Measurements from ENCODE around the gene ZNF496.
A peak's percentile ranks its signal among the peaks of the same experiment; 100 is the strongest.

ZNF496 gene

GRCh38 chr1:247295274-247295684 is 36.4 kb downstream of the ZNF496 start:
- no CpG with 5 or more reads among the region's 6 CpGs for WGBS (ENCODE audit: extremely low coverage, insufficient coverage, low lambda C conversion rate)

GRCh38 chr1:247294282-247294681 is 37.4 kb downstream of the ZNF496 start:
- no peaks in the 10 kb centered on the region for H3K79me1 ChIP-seq (ENCODE audit: low read length)
- peaks cover 41% of the 10 kb centered on the region for H3K4me1 ChIP-seq (ENCODE audit: control insufficient read depth, low read depth, low read length)
- H3K36me3 ChIP-seq (ENCODE audit: control insufficient read depth, insufficient read depth, low read length), result peaks cover 1% of the 10 kb centered on the region
- H2BK120ac ChIP-seq (ENCODE audit: low read depth, low read length), result no peak overlapping the region
- H4K5ac ChIP-seq (ENCODE audit: low read length), result no peak overlapping the region
- H2AK5ac ChIP-seq (ENCODE audit: low read length), result peak overlapping the region; percentile 76
- peak overlapping the region; percentile 35 for H3K56ac ChIP-seq (ENCODE audit: low read length)
- no CpG with 5 or more reads among the region's 5 CpGs for WGBS (ENCODE audit: extremely low coverage, insufficient coverage, low lambda C conversion rate)
- H3K4me3 ChIP-seq (ENCODE audit: low read length), result no peak overlapping the region
- H3K18ac ChIP-seq (ENCODE audit: low read length), result peak overlapping the region; percentile 56
- no peak overlapping the region for H2BK15ac ChIP-seq (replicated peaks; ENCODE audit: low read depth)
- H2BK5ac ChIP-seq (ENCODE audit: low read length), result no peak overlapping the region
- DNase-seq, result peak; percentile 53
- H3K4me2 ChIP-seq (ENCODE audit: low read length), result no peak overlapping the region
- no peak overlapping the region for H3K23ac ChIP-seq (ENCODE audit: low read length)
- no peaks in the 10 kb centered on the region for H3K27me3 ChIP-seq (ENCODE audit: insufficient read depth, low read length, poor library complexity)
- no peak overlapping the region for H4K8ac ChIP-seq (ENCODE audit: low read depth, low read length)
- no peaks in the 10 kb centered on the region for H3K79me2 ChIP-seq (ENCODE audit: control insufficient read depth, insufficient read depth, low read length)
- H3K4ac ChIP-seq (ENCODE audit: low read depth, low read length), result peak overlapping the region; percentile 75
- peak overlapping the region; percentile 34 for H3K27ac ChIP-seq (ENCODE audit: low read depth, low read length)
- no peak overlapping the region for H3K9ac ChIP-seq (ENCODE audit: low read length)

More at GRCh38 chr1:247295274-247295684, 36.4 kb downstream of the ZNF496 start:
- Histone ChIP-seq H4K5ac (ENCODE audit: low read length) (no peak overlapping the region), H3K27ac (ENCODE audit: low read depth, low read length) (peak overlapping the region; percentile 73), H3K4me1 (ENCODE audit: control insufficient read depth, low read depth, low read length) (peaks cover 43% of the 10 kb centered on the region), H2AK5ac (ENCODE audit: low read length) (no peak overlapping the region), H3K23ac (ENCODE audit: low read length) (no peak overlapping the region), H3K4ac (ENCODE audit: low read depth, low read length) (no peak overlapping the region), H3K9ac (ENCODE audit: low read length) (no peak overlapping the region), H3K18ac (ENCODE audit: low read length) (no peak overlapping the region), H3K79me1 (ENCODE audit: low read length) (no peaks in the 10 kb centered on the region), H3K79me2 (ENCODE audit: control insufficient read depth, insufficient read depth, low read length) (no peaks in the 10 kb centered on the region), H3K36me3 (ENCODE audit: control insufficient read depth, insufficient read depth, low read length) (peaks cover 3% of the 10 kb centered on the region), H3K27me3 (ENCODE audit: insufficient read depth, low read length, poor library complexity) (no peaks in the 10 kb centered on the region), H2BK120ac (ENCODE audit: low read depth, low read length) (no peak overlapping the region), H3K4me3 (ENCODE audit: low read length) (no peak overlapping the region), H3K56ac (ENCODE audit: low read length) (peak overlapping the region; percentile 29), H3K4me2 (ENCODE audit: low read length) (peak overlapping the region; percentile 5), H2BK5ac (ENCODE audit: low read length) (peak overlapping the region; percentile 86), H2BK15ac (replicated peaks; ENCODE audit: low read depth) (no peak overlapping the region), H4K8ac (ENCODE audit: low read depth, low read length) (no peak overlapping the region)
- peak; percentile 97 for DNase-seq

DNA sequence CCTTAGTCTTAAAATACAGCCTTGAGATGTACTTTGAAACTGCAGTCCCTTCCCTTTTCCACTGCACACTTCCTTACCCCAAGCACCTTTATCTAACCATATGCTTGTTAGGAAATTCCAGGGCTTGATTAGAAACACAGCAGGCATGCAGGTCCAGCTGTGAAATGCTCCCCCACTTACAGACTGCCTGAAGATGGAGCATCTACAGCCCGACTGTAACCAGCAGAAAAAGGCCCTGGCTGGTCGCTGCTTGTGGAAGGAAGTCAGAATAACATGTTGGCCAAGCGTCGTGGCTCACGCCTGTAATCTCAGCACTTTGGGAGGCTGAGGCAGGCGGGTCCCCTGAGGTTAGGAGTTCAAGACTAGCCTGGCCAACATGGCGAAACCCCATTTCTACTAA is 38.6 kb downstream of the ZNF496 start:
- peak overlapping the region; percentile 56 for H3K56ac ChIP-seq (ENCODE audit: low read length)
- no peaks in the 10 kb centered on the region for H3K79me2 ChIP-seq (ENCODE audit: control insufficient read depth, insufficient read depth, low read length)
- no peak overlapping the region for H3K4me3 ChIP-seq (ENCODE audit: low read length)
- no peak overlapping the region for H3K23ac ChIP-seq (ENCODE audit: low read length)
- DNase-seq, result peak; percentile 92
- no peak overlapping the region for H2BK5ac ChIP-seq (ENCODE audit: low read length)
- no peak overlapping the region for H3K18ac ChIP-seq (ENCODE audit: low read length)
- H2BK120ac ChIP-seq (ENCODE audit: low read depth, low read length), result no peak overlapping the region
- no peak overlapping the region for H2AK5ac ChIP-seq (ENCODE audit: low read length)
- H4K5ac ChIP-seq (ENCODE audit: low read length), result no peak overlapping the region
- H3K9ac ChIP-seq (ENCODE audit: low read length), result no peak overlapping the region
- no peaks in the 10 kb centered on the region for H3K36me3 ChIP-seq (ENCODE audit: control insufficient read depth, insufficient read depth, low read length)
- H2BK15ac ChIP-seq (replicated peaks; ENCODE audit: low read depth), result no peak overlapping the region
- H3K4ac ChIP-seq (ENCODE audit: low read depth, low read length), result no peak overlapping the region
- no peaks in the 10 kb centered on the region for H3K27me3 ChIP-seq (ENCODE audit: insufficient read depth, low read length, poor library complexity)
- no CpG with 5 or more reads among the region's 7 CpGs for WGBS (ENCODE audit: extremely low coverage, insufficient coverage, low lambda C conversion rate)
- no peak overlapping the region for H4K8ac ChIP-seq (ENCODE audit: low read depth, low read length)
- no peak overlapping the region for H3K4me2 ChIP-seq (ENCODE audit: low read length)
- H3K79me1 ChIP-seq (ENCODE audit: low read length), result no peaks in the 10 kb centered on the region
- H3K27ac ChIP-seq (ENCODE audit: low read depth, low read length), result no peak overlapping the region
- H3K4me1 ChIP-seq (ENCODE audit: control insufficient read depth, low read depth, low read length), result peaks cover 32% of the 10 kb centered on the region

DNA sequence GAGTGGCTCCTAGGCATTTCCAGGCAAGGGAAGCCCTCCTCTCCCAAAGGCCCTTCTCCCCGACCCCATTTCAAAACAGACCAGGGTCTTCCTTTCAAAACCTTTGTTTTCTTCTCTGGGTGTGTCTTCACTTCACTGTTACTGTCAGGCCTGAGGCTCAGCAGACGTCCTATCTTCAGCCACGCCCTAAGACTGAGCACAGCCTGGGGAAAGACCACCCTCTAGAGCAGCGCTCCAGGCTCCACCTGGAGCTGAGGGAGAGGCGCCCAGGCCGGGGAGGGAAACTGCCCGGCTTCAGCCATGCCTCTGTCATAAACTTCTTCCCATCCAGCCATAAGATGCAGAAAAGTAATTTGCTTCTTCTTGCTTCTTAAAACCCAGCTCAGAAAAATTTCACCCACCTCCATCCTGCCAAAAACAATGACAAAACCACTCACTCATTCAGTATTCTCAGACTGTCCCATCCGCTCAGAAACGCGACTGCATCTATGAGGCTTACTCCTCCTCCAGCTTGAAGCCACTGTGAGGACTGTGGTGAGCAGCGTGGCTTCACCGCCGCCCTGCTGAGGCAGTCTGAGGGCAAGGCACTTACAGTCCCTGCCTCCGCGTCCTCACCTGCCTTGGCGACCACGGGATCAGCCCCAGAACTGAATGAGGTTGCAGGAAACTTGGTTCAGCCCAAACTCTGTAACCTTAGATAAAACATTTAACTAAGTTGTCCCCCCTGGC is 39.7 kb downstream of the ZNF496 start:
- peak overlapping the region; percentile 75 for H3K56ac ChIP-seq (ENCODE audit: low read length)
- H3K23ac ChIP-seq (ENCODE audit: low read length), result peak overlapping the region; percentile 71
- H3K27ac ChIP-seq (ENCODE audit: low read depth, low read length), result no peak overlapping the region
- no peak overlapping the region for H2BK15ac ChIP-seq (replicated peaks; ENCODE audit: low read depth)
- DNase-seq, result no peak
- no peaks in the 10 kb centered on the region for H3K79me1 ChIP-seq (ENCODE audit: low read length)
- peaks cover 32% of the 10 kb centered on the region for H3K4me1 ChIP-seq (ENCODE audit: control insufficient read depth, low read depth, low read length)
- H3K4me2 ChIP-seq (ENCODE audit: low read length), result no peak overlapping the region
- H3K4ac ChIP-seq (ENCODE audit: low read depth, low read length), result no peak overlapping the region
- no peak overlapping the region for H3K4me3 ChIP-seq (ENCODE audit: low read length)
- no peaks in the 10 kb centered on the region for H3K79me2 ChIP-seq (ENCODE audit: control insufficient read depth, insufficient read depth, low read length)
- no peak overlapping the region for H4K8ac ChIP-seq (ENCODE audit: low read depth, low read length)
- H2AK5ac ChIP-seq (ENCODE audit: low read length), result peak overlapping the region; percentile 50
- no peaks in the 10 kb centered on the region for H3K27me3 ChIP-seq (ENCODE audit: insufficient read depth, low read length, poor library complexity)
- H4K5ac ChIP-seq (ENCODE audit: low read length), result no peak overlapping the region
- H3K18ac ChIP-seq (ENCODE audit: low read length), result peak overlapping the region; percentile 23
- WGBS (ENCODE audit: extremely low coverage, insufficient coverage, low lambda C conversion rate), result no CpG with 5 or more reads among the region's 17 CpGs
- H2BK5ac ChIP-seq (ENCODE audit: low read length), result peak overlapping the region; percentile 91
- H3K36me3 ChIP-seq (ENCODE audit: control insufficient read depth, insufficient read depth, low read length), result no peaks in the 10 kb centered on the region
- H3K9ac ChIP-seq (ENCODE audit: low read length), result peak overlapping the region; percentile 42
- no peak overlapping the region for H2BK120ac ChIP-seq (ENCODE audit: low read depth, low read length)

DNA sequence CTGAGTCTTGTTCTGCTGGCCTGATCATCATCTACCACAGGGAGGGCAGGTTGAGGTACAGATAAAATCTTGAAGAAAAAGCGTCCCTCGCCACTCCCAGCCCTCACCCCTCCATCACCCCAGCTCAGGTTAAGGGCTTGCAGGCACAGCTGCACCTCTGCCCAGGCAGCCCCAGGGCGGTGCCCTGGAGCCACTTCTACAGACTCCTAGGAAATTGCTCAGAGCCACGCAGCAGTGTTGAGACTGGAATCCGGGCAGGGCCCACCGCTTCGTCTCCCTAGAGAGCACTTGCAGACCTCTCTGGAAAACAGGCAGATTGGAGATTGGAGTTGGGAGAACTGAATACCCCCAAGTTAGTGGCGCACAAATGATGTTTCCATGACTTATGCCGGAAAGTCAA is 40.5 kb downstream of the ZNF496 start:
- Histone ChIP-seq H3K27ac (ENCODE audit: low read depth, low read length) (no peak overlapping the region), H3K9ac (ENCODE audit: low read length) (no peak overlapping the region), H3K27me3 (ENCODE audit: insufficient read depth, low read length, poor library complexity) (no peaks in the 10 kb centered on the region), H3K4ac (ENCODE audit: low read depth, low read length) (no peak overlapping the region), H2BK120ac (ENCODE audit: low read depth, low read length) (no peak overlapping the region), H3K79me1 (ENCODE audit: low read length) (no peaks in the 10 kb centered on the region), H3K4me1 (ENCODE audit: control insufficient read depth, low read depth, low read length) (peaks cover 28% of the 10 kb centered on the region), H4K5ac (ENCODE audit: low read length) (no peak overlapping the region), H2BK15ac (replicated peaks; ENCODE audit: low read depth) (no peak overlapping the region), H2BK5ac (ENCODE audit: low read length) (no peak overlapping the region), H3K56ac (ENCODE audit: low read length) (peak overlapping the region; percentile 61), H3K23ac (ENCODE audit: low read length) (no peak overlapping the region), H3K4me3 (ENCODE audit: low read length) (no peak overlapping the region), H3K4me2 (ENCODE audit: low read length) (no peak overlapping the region), H3K18ac (ENCODE audit: low read length) (no peak overlapping the region), H3K36me3 (ENCODE audit: control insufficient read depth, insufficient read depth, low read length) (no peaks in the 10 kb centered on the region), H4K8ac (ENCODE audit: low read depth, low read length) (no peak overlapping the region), H2AK5ac (ENCODE audit: low read length) (peak overlapping the region; percentile 40), H3K79me2 (ENCODE audit: control insufficient read depth, insufficient read depth, low read length) (no peaks in the 10 kb centered on the region)
- WGBS (ENCODE audit: extremely low coverage, insufficient coverage, low lambda C conversion rate), result no CpG with 5 or more reads among the region's 9 CpGs
- DNase-seq, result no peak

DNA sequence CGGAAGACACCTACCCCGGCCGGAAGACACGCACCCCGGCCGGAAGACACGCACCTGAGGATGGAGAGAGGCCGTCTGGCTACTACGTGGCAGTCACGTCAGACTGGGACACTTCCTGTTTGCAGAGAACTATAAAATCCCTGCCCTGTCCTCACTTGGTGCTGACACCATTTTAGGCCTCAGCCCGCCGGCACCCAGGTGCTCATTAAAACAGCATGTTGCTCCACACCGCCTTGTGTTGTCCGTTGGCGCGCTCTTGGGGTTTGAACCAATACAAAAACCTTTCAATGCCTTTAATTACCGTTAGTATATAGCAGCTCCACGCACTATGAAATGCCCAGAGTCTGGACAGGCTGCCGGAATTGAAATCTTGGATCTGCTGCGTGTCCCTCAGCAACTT is 41.1 kb downstream of the ZNF496 start:
- Histone ChIP-seq H4K5ac (ENCODE audit: low read length) (no peak overlapping the region), H2BK5ac (ENCODE audit: low read length) (no peak overlapping the region), H3K36me3 (ENCODE audit: control insufficient read depth, insufficient read depth, low read length) (no peaks in the 10 kb centered on the region), H3K27ac (ENCODE audit: low read depth, low read length) (no peak overlapping the region), H2AK5ac (ENCODE audit: low read length) (no peak overlapping the region), H3K4me3 (ENCODE audit: low read length) (no peak overlapping the region), H3K4me2 (ENCODE audit: low read length) (no peak overlapping the region), H3K9ac (ENCODE audit: low read length) (no peak overlapping the region), H3K23ac (ENCODE audit: low read length) (no peak overlapping the region), H2BK120ac (ENCODE audit: low read depth, low read length) (no peak overlapping the region), H3K4ac (ENCODE audit: low read depth, low read length) (no peak overlapping the region), H3K4me1 (ENCODE audit: control insufficient read depth, low read depth, low read length) (peaks cover 22% of the 10 kb centered on the region), H3K79me2 (ENCODE audit: control insufficient read depth, insufficient read depth, low read length) (no peaks in the 10 kb centered on the region), H2BK15ac (replicated peaks; ENCODE audit: low read depth) (no peak overlapping the region), H3K18ac (ENCODE audit: low read length) (no peak overlapping the region), H4K8ac (ENCODE audit: low read depth, low read length) (no peak overlapping the region), H3K56ac (ENCODE audit: low read length) (no peak overlapping the region), H3K27me3 (ENCODE audit: insufficient read depth, low read length, poor library complexity) (no peaks in the 10 kb centered on the region), H3K79me1 (ENCODE audit: low read length) (no peaks in the 10 kb centered on the region)
- DNase-seq, result no peak
- WGBS (ENCODE audit: extremely low coverage, insufficient coverage, low lambda C conversion rate), result no CpG with 5 or more reads among the region's 20 CpGs

All from mesendoderm (in vitro differentiated cells).